ENCODE data around the gene LSMEM2. TPM values are rescaled to one million over a fixed set of nuclear protein-coding genes. Genes with fewer than 3 reads are reported as not detected.
"Not testable (repeated sequence)": the region's sequence is repeated elsewhere in the genome, so short reads cannot be mapped to it uniquely, and the experiment has no call there.

LSMEM2 gene
- total and polyA plus RNA-seq, 2 experiments from 2014 or later: not detected

DNA sequence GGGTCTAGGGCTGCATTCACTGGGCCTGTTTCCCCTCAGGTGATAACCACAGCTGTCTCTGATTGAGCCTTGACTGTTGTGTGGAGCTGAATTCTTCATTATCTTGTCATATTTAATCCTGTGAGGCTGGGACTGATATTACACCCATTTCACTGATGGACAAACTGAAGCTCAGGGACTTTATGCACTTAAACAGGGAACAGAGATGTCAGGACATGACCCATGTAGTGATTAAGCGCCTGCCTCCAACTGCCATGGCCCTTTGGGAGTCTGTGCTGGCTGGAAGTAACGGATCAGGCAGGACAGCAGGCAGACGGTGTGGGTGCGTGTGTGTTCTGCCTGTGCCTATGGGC is 35.4 kb upstream of the LSMEM2 start:
- Histone ChIP-seq H3K4me3 (no peak overlapping the region), H3K79me2 (peaks cover 97% of the 10 kb centered on the region), H3K27me3 (no peaks in the 10 kb centered on the region), H4K20me1 (ENCODE audit: insufficient read depth, poor library complexity, severe bottlenecking) (peaks cover 54% of the 10 kb centered on the region), H2AFZ (no peak overlapping the region), H3K36me3 (replicated peaks; ENCODE audit: insufficient read depth, low read depth) (no peaks in the 10 kb centered on the region), H3K4me1 (ENCODE audit: insufficient read depth) (peaks cover 36% of the 10 kb centered on the region), H3K4me2 (no peak overlapping the region), H3K9me2 (replicated peaks; ENCODE audit: insufficient read depth) (no peaks in the 10 kb centered on the region), H3K9me3 (ENCODE audit: low read depth) (no peaks in the 10 kb centered on the region), H3K27ac (peak overlapping the region; percentile 42)
- TF ChIP-seq, protein P1, sequence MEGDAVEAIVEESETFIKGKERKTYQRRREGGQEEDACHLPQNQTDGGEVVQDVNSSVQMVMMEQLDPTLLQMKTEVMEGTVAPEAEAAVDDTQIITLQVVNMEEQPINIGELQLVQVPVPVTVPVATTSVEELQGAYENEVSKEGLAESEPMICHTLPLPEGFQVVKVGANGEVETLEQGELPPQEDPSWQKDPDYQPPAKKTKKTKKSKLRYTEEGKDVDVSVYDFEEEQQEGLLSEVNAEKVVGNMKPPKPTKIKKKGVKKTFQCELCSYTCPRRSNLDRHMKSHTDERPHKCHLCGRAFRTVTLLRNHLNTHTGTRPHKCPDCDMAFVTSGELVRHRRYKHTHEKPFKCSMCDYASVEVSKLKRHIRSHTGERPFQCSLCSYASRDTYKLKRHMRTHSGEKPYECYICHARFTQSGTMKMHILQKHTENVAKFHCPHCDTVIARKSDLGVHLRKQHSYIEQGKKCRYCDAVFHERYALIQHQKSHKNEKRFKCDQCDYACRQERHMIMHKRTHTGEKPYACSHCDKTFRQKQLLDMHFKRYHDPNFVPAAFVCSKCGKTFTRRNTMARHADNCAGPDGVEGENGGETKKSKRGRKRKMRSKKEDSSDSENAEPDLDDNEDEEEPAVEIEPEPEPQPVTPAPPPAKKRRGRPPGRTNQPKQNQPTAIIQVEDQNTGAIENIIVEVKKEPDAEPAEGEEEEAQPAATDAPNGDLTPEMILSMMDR (IDR thresholded peaks at IDR 0.05; ENCODE audit: poor library complexity): no peak
- TF ChIP-seq EZH2phosphoT487 (IDR thresholded peaks at IDR 0.05; ENCODE audit: low read depth, severe bottlenecking, unreplicated experiment) (no peak), EZH2 (IDR thresholded peaks at IDR 0.05; ENCODE audit: borderline replicate concordance) (no peak)
- DNase-seq (ENCODE audit: low spot score): no peak
- WGBS (ENCODE audit: low lambda C conversion rate, missing lambda C conversion rate): 96% methylated on average over 4 of the region's 4 CpGs

DNA sequence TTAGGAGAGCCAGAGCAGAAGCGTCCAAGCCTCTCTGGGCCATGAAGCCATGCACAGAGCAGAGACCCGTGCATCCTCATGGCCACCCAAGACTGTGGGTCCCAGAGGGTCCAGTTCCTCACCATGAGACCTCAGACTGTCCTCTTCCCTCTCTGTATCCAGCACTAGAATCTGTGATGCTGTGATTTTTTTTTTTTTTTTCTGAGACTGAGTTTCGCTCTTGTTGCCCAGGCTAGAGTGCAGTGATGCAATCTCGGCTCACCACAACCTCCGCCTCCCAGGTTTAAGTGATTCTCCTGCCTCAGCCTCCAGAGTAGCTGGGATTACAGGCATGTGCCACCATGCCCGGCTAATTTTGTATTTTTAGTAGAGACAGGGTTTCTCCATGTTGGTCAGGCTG is 34.1 kb upstream of the LSMEM2 start:
- Histone ChIP-seq H3K79me2 (peaks cover 97% of the 10 kb centered on the region), H4K20me1 (ENCODE audit: insufficient read depth, poor library complexity, severe bottlenecking) (peaks cover 55% of the 10 kb centered on the region), H3K4me1 (ENCODE audit: insufficient read depth) (peaks cover 33% of the 10 kb centered on the region), H3K27ac (peak overlapping the region; percentile 94)
- H3K36me3 ChIP-seq (replicated peaks; ENCODE audit: insufficient read depth, low read depth); H3K27me3 ChIP-seq; H3K9me3 ChIP-seq (ENCODE audit: low read depth); DNase-seq (ENCODE audit: low spot score); H3K9me2 ChIP-seq (replicated peaks; ENCODE audit: insufficient read depth); H3K4me3 ChIP-seq; H3K4me2 ChIP-seq; H2AFZ ChIP-seq: not testable (repeated sequence)
- 99% methylated on average over 6 of the region's 6 CpGs for WGBS (ENCODE audit: low lambda C conversion rate, missing lambda C conversion rate)

DNA sequence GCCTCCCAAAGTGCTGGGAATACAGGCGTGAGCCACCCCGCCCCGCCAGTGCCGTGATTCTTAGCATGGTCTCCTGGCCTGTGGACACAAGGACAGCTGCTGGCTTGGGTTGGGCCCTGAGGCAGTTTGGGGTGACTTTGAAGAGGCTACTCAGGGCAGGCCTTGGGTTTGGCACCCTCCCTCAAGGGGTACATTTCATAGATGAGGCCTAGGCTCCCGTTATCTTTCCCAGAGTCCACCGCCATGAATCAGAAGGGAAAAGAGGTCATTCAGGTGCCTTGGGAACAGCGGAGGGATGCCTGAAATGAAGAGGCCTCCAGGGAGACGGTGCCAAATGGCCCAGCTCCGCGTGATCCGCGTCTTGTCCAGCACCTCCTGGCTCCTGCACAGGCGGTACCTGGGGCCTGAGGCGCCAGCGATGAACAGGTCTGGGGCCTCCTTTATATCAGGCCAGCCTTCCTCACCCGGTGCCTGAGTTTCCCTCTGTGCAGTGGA is 33.6 kb upstream of the LSMEM2 start:
- TF ChIP-seq EZH2 (IDR thresholded peaks at IDR 0.05; ENCODE audit: borderline replicate concordance) (no peak), EZH2phosphoT487 (IDR thresholded peaks at IDR 0.05; ENCODE audit: low read depth, severe bottlenecking, unreplicated experiment) (no peak)
- TF ChIP-seq, protein P1 (IDR thresholded peaks at IDR 0.05; ENCODE audit: poor library complexity): no peak
- Histone ChIP-seq H3K9me2 (replicated peaks; ENCODE audit: insufficient read depth) (no peaks in the 10 kb centered on the region), H3K9me3 (ENCODE audit: low read depth) (no peaks in the 10 kb centered on the region), H4K20me1 (ENCODE audit: insufficient read depth, poor library complexity, severe bottlenecking) (peaks cover 55% of the 10 kb centered on the region), H3K36me3 (replicated peaks; ENCODE audit: insufficient read depth, low read depth) (no peaks in the 10 kb centered on the region), H3K4me1 (ENCODE audit: insufficient read depth) (peaks cover 33% of the 10 kb centered on the region), H3K4me3 (no peak overlapping the region), H3K27ac (peak overlapping the region; percentile 94), H3K4me2 (peak overlapping the region; percentile 84), H3K79me2 (peaks cover 97% of the 10 kb centered on the region), H3K27me3 (no peaks in the 10 kb centered on the region), H2AFZ (no peak overlapping the region)
- 77% methylated on average over 16 of the region's 16 CpGs for WGBS (ENCODE audit: low lambda C conversion rate, missing lambda C conversion rate)
- no peak for DNase-seq (ENCODE audit: low spot score)

DNA sequence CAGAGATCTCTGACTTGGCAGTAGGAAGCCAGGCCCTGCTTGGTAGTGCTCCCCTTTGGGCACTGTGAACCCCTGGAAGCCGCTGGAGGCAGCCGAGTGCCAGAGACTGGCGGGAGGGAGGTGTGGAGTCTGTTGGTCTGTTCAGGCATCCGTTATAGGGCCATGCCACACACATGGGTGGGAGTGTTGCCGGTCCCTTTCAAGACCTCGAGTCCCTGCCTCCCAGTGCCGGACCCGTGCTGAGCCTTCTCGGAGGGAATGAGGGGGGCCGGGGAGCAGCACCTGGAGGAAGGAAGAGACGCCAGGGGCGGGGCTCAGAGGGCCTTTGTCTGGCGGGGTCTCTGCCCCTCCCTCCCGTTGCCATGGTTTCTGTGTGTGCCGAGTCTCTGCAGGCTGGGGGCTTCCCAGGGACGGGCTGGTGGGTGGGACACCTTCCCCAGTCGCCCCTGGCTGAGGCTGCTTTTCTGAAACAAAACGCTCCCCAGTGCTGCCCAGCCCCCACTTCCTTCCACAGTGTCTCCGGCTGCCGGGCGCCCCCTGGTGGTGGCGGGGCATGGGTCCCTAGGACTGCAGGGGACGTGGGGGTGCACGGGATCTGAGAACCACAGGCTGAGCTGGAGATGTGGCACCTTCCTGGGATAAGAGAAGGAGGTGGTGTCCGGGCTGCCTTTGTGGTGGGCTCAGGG is 32.9 kb upstream of the LSMEM2 start:
- Histone ChIP-seq H3K4me1 (ENCODE audit: insufficient read depth) (peaks cover 31% of the 10 kb centered on the region), H3K27me3 (no peaks in the 10 kb centered on the region), H4K20me1 (ENCODE audit: insufficient read depth, poor library complexity, severe bottlenecking) (peaks cover 53% of the 10 kb centered on the region), H3K27ac (peak overlapping the region; percentile 94), H2AFZ (no peak overlapping the region), H3K9me2 (replicated peaks; ENCODE audit: insufficient read depth) (no peaks in the 10 kb centered on the region), H3K4me3 (no peak overlapping the region), H3K9me3 (ENCODE audit: low read depth) (no peaks in the 10 kb centered on the region), H3K36me3 (replicated peaks; ENCODE audit: insufficient read depth, low read depth) (no peaks in the 10 kb centered on the region), H3K79me2 (peaks cover 97% of the 10 kb centered on the region), H3K4me2 (peak overlapping the region; percentile 84)
- peak; percentile 96 for DNase-seq (ENCODE audit: low spot score)
- no peak for TF ChIP-seq EZH2 (IDR thresholded peaks at IDR 0.05; ENCODE audit: borderline replicate concordance)
- TF ChIP-seq, protein P1 (IDR thresholded peaks at IDR 0.05; ENCODE audit: poor library complexity): peak; percentile 99
- TF ChIP-seq EZH2phosphoT487 (IDR thresholded peaks at IDR 0.05; ENCODE audit: low read depth, severe bottlenecking, unreplicated experiment): no peak
- WGBS (ENCODE audit: low lambda C conversion rate, missing lambda C conversion rate): 9% methylated on average over 25 of the region's 25 CpGs

Data from hepatocyte (in vitro differentiated cells).